Measurements from ENCODE around the gene SMC2. TPM values are rescaled to one million over a fixed set of nuclear protein-coding genes. Genes with fewer than 3 reads are reported as not detected.

Gene SMC2
- total and polyA plus RNA-seq, 10 of the 15 experiments (the other 5 are each of a cell fraction or from before 2014, with no cell fraction given) = 22.9 to 116 (median 50.0) TPM

- H3K4me3 ChIP-seq = no peak overlapping the region
- no peaks in the 10 kb centered on the region for H3K4me1 ChIP-seq (ENCODE audit: control insufficient read depth, insufficient read depth, low read length)
- TF ChIP-seq ZBTB11 (CRISPR knock-in tag; IDR thresholded peaks at IDR 0.05) (no peak), RFX5 (IDR thresholded peaks at IDR 0.05; ENCODE audit: low read depth, low read length) (no peak), CHD2 (IDR thresholded peaks at IDR 0.05; ENCODE audit: borderline replicate concordance, low read depth, low read length) (no peak), USF2 (IDR thresholded peaks at IDR 0.05; ENCODE audit: borderline replicate concordance, low read depth, low read length) (no peak), TAF1 (IDR thresholded peaks at IDR 0.05; ENCODE audit: borderline replicate concordance, low read depth, low read length) (no peak), E2F4 (IDR thresholded peaks at IDR 0.05; ENCODE audit: low read depth, low read length) (no peak), CREB1 (IDR thresholded peaks at IDR 0.05; ENCODE audit: low read depth) (no peak), SUZ12 (IDR thresholded peaks at IDR 0.05; ENCODE audit: unreplicated experiment) (no peak), CBFB (IDR thresholded peaks at IDR 0.05; ENCODE audit: low read depth) (no peak), FOXM1 (IDR thresholded peaks at IDR 0.05; ENCODE audit: low read depth, low read length) (no peak), BCL11A (IDR thresholded peaks at IDR 0.05; ENCODE audit: low read depth, low read length) (no peak), SRF (IDR thresholded peaks at IDR 0.05; ENCODE audit: low read depth in 2 of 2, low read length in 2 of 2) (no peak), E4F1 (IDR thresholded peaks at IDR 0.05; ENCODE audit: borderline replicate concordance, partially characterized antibody) (no peak), TCF3 (IDR thresholded peaks at IDR 0.05; ENCODE audit: borderline replicate concordance, insufficient read depth, low read depth, low read length) (no peak)
- intact Hi-C loops (cut with micrococcal nuclease; ENCODE audit: unreplicated experiment) = no loop called here
- in situ Hi-C loops (cut with MboI) = no loop called here
- ChIA-PET POLR2A (no interaction called here), CTCF (no interaction called here), RAD21 (ENCODE audit: unreplicated experiment) (no interaction called here), SMC1A (ENCODE audit: uncharacterized antibody, unreplicated experiment) (no interaction called here)
- no peaks in the 10 kb centered on the region for H4K20me1 ChIP-seq (ENCODE audit: control insufficient read depth, insufficient read depth)
- H3K27ac ChIP-seq (ENCODE audit: control insufficient read depth, insufficient read depth) = no peak overlapping the region
- DNase-seq (ENCODE audit: low read depth, low spot score) = no peak
- H2AFZ ChIP-seq (ENCODE audit: control insufficient read depth, low read depth, low read length) = no peak overlapping the region
- no peaks in the 10 kb centered on the region for H3K36me3 ChIP-seq (ENCODE audit: control insufficient read depth in 2 of 2, insufficient read depth in 2 of 2, low read length in 1 of 2)
- no peak overlapping the region for H3K4me2 ChIP-seq (ENCODE audit: control insufficient read depth, insufficient read depth)
- no TSS peak for BruUV-seq (replicated peaks)
- 0% methylated on average over 1 of the region's 1 CpG for WGBS (ENCODE audit: insufficient coverage, insufficient replicate concordance, low lambda C conversion rate, missing lambda C conversion rate)
- H3K9me3 ChIP-seq (replicated peaks; ENCODE audit: control insufficient read depth, insufficient read depth, low read length) = no peaks in the 10 kb centered on the region
- H3K79me2 ChIP-seq (ENCODE audit: control insufficient read depth, insufficient read depth, low read length) = no peaks in the 10 kb centered on the region
- H3K9ac ChIP-seq (ENCODE audit: control insufficient read depth, insufficient read depth, low read length) = no peak overlapping the region
- no peak for ATAC-seq
- FAIRE-seq = no peak
- no peaks in the 10 kb centered on the region for H3K27me3 ChIP-seq (replicated peaks in 1 of 2; ENCODE audit: control insufficient read depth in 2 of 2, insufficient read depth in 2 of 2, low read length in 1 of 2)
Observed at GRCh38 chr9:104071589-104071988, 22.5 kb upstream of the SMC2 start.

All from GM12878 (cell line).